ENCODE data around the gene NEK8. TPM values are rescaled to one million over a fixed set of nuclear protein-coding genes. Genes with fewer than 3 reads are reported as not detected.
A peak's percentile ranks its signal among the peaks of the same experiment; 100 is the strongest.

Gene NEK8
- polyA plus RNA-seq, 3 donors, result 2.7 to 9.6 (median 3.1) TPM

- H3K27ac ChIP-seq (ENCODE audit: low read depth in 1 of 2, low read length in 2 of 2), result no peak overlapping the region
Measured at GRCh38 chr17:28758411-28759121, 30.0 kb downstream of the NEK8 start.

GRCh38 chr17:28759256-28759865 is 30.8 kb downstream of the NEK8 start:
- Histone ChIP-seq H3K4me3 (replicated peaks in 1 of 3; ENCODE audit: low read depth in 2 of 3, low read length in 3 of 3) (no peak overlapping the region), H3K79me2 (ENCODE audit: insufficient read depth, low read length) (peaks cover 5% of the 10 kb centered on the region), H4K20me1 (ENCODE audit: insufficient read depth, low read length) (peaks cover 7% of the 10 kb centered on the region), H3K4me2 (replicated peaks; ENCODE audit: extremely low read depth, low read length, poor library complexity, severe bottlenecking) (no peak overlapping the region), H3K9ac (ENCODE audit: insufficient read depth, low read length, poor library complexity, severe bottlenecking) (no peak overlapping the region), H3K4me1 (ENCODE audit: control insufficient read depth in 1 of 2, insufficient read depth in 2 of 2, low read length in 2 of 2) (peaks cover 15 to 16% of the 10 kb centered on the region in 2 donors), H3K27me3 (ENCODE audit: control insufficient read depth in 2 of 2, insufficient read depth in 2 of 2, low read length in 2 of 2) (no peaks in the 10 kb centered on the region), H2AFZ (ENCODE audit: insufficient read depth, low read depth, low read length, poor library complexity, severe bottlenecking) (no peak overlapping the region), H3K36me3 (replicated peaks in 1 of 2; ENCODE audit: control insufficient read depth in 1 of 2, insufficient read depth in 2 of 2, low read length in 2 of 2) (peaks cover 18 to 35% of the 10 kb centered on the region in 2 donors), H3K27ac (ENCODE audit: low read depth in 1 of 2, low read length in 2 of 2) (no peak overlapping the region), H3K9me3 (replicated peaks in 1 of 2; ENCODE audit: control insufficient read depth in 1 of 2, insufficient read depth in 1 of 2, low read length in 2 of 2) (no peaks in the 10 kb centered on the region)
- intact Hi-C loops (cut with micrococcal nuclease), result no loop called here
- H3K27me3 Mint-ChIP-seq (ENCODE audit: low read depth in 3 of 3), result peaks cover 0 to 4% (median 0%) of the 10 kb centered on the region in 3 donors
- TF ChIP-seq CTCF (IDR thresholded peaks at IDR 0.05), result no peak
- peaks cover 30 to 39% of the 10 kb centered on the region in 2 donors for H3K36me3 Mint-ChIP-seq
- no peaks in the 10 kb centered on the region for H3K9me3 Mint-ChIP-seq
- H3K4me1 Mint-ChIP-seq, result peaks cover 25% of the 10 kb centered on the region
- DNase-seq, result no peak
- 98% methylated on average over 16 of the region's 18 CpGs for WGBS (ENCODE audit: insufficient coverage)
- peak overlapping the region in 1 of 7 donors; percentile 51 for H3K27ac Mint-ChIP-seq
- H3K4me3 Mint-ChIP-seq, result no peak overlapping the region

More at GRCh38 chr17:28758411-28759121, 30.0 kb downstream of the NEK8 start:
- Histone ChIP-seq H4K20me1 (ENCODE audit: insufficient read depth, low read length) (peaks cover 7% of the 10 kb centered on the region), H3K9me3 (replicated peaks in 1 of 2; ENCODE audit: control insufficient read depth in 1 of 2, insufficient read depth in 1 of 2, low read length in 2 of 2) (no peaks in the 10 kb centered on the region), H2AFZ (ENCODE audit: insufficient read depth, low read depth, low read length, poor library complexity, severe bottlenecking) (no peak overlapping the region), H3K4me2 (replicated peaks; ENCODE audit: extremely low read depth, low read length, poor library complexity, severe bottlenecking) (no peak overlapping the region), H3K4me1 (ENCODE audit: control insufficient read depth in 1 of 2, insufficient read depth in 2 of 2, low read length in 2 of 2) (peaks cover 15 to 16% of the 10 kb centered on the region in 2 donors), H3K9ac (ENCODE audit: insufficient read depth, low read length, poor library complexity, severe bottlenecking) (no peak overlapping the region), H3K36me3 (replicated peaks in 1 of 2; ENCODE audit: control insufficient read depth in 1 of 2, insufficient read depth in 2 of 2, low read length in 2 of 2) (peaks cover 18 to 35% of the 10 kb centered on the region in 2 donors), H3K79me2 (ENCODE audit: insufficient read depth, low read length) (peaks cover 4% of the 10 kb centered on the region), H3K27me3 (ENCODE audit: control insufficient read depth in 2 of 2, insufficient read depth in 2 of 2, low read length in 2 of 2) (no peaks in the 10 kb centered on the region), H3K4me3 (replicated peaks in 1 of 3; ENCODE audit: low read depth in 2 of 3, low read length in 3 of 3) (no peak overlapping the region)
- Mint-ChIP-seq H3K4me3 (no peak overlapping the region), H3K27ac (no peak overlapping the region), H3K27me3 (ENCODE audit: low read depth in 3 of 3) (peaks cover 0 to 4% (median 0%) of the 10 kb centered on the region in 3 donors), H3K36me3 (peaks cover 30 to 39% of the 10 kb centered on the region in 2 donors), H3K4me1 (peaks cover 23% of the 10 kb centered on the region), H3K9me3 (no peaks in the 10 kb centered on the region)
- WGBS (ENCODE audit: insufficient coverage), result 98% methylated on average over 27 of the region's 32 CpGs
- DNase-seq, result no peak
- intact Hi-C loops (cut with micrococcal nuclease), result no loop called here
- no peak for TF ChIP-seq CTCF (IDR thresholded peaks at IDR 0.05)
